HT-29 (cell line): ENCODE data around the gene LCN15. TPM values are rescaled to one million over a fixed set of nuclear protein-coding genes. Genes with fewer than 3 reads are reported as not detected.
"Not testable (repeated sequence)": the region's sequence is repeated elsewhere in the genome, so short reads cannot be mapped to it uniquely, and the experiment has no call there.

Experiments used
- DNase-seq: peaks from one replicate; pipeline ENCODE4 v3.0.0-alpha.2; 2015; ENCODE audit warnings: low spot score
- total RNA-seq: library from RNA; depleted of rRNA; stranded (reverse); fragments of >200 nt; shearing (Covaris generic); gene quantifications from 2 replicates; pipeline ENCODE4 v1.2.3, GENCODE V29; 2014

Gene LCN15
- total RNA-seq, 1 experiment from 2014 or later, result not detected

- DNase-seq, result no peak
Observed at GRCh38 chr9:136794281-136794999, 30.1 kb upstream of the LCN15 start.

DNA sequence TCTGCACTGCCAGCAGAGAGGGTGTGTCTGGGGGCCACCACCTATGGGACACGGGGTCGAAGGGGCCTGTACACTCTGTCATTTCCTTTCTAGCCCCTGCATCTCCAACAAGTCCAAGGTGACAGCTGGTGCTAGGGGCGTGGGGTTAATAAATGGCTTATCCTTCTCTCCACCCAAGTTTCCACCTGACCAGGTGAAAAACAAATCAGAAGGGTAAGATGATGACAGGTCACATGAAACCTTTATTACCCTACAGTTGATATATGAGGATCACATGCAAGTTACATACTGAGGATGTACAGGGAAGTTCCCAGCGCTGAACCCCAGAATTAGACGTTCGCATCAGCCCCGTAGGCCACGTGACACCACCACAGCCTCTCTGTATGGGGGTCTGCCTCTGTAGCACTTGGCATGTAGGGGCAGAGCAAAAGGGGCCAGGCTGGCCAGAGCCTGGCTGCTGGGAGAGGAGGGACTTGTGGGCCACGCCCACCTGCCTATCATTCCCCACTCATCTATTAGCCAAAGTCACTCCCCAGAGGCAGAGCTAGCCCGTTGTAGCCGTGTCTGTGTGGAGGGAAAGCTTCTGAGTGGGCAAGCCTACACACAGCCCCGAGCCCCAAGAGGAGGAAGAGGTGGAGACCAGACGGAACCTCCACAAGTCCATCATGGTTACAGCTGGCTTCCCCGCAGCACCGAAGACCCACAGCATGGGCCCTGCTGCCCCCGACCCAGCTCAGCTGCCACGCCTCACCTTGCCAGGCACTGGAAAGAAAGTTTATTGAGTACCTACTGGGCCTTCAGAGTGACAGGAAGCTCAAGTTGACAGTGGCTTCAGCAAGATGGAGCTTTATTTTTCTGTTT lies 29.0 kb upstream of the LCN15 start:
- no peak for DNase-seq

DNA sequence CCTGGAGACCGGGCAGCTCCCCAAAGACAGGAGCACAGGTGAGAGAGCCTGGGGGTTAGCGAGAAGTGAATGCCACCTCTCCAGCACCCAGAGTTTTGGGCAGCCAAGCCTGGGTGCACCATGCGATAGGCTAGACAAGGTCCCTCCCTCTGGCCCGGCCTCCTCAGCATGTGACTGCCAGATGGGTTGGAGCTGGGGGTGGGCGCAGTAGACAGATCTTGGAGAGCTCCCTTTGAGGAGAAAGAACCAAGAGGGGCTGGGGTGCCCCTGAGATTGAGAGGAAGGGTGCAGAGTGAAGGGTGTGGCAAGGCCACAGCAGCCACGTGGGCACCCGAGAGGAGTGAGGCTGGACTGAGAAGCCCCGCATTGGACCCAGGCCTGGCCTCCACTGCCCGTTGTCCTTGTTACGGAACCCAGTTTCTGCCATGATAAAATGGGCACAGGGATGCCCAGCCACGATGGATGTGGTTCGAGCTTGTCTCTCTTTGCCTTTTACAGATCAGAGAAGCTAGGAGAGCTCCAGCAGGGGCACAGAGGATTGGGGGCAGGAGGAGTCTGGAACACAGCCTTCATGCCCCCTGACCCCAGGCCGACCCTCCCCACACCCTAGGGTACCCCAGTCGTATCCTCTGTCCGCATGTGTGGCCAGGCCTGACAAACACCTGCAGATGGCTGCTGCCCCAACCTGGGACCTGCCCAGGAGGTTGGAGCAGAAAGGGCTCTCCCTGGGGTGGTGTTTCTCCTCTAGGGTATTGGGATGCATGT lies 28.2 kb upstream of the LCN15 start:
- DNase-seq, result no peak

- peak; percentile 84 for DNase-seq
Observed at GRCh38 chr9:136791516-136792276, 27.4 kb upstream of the LCN15 start.

DNA sequence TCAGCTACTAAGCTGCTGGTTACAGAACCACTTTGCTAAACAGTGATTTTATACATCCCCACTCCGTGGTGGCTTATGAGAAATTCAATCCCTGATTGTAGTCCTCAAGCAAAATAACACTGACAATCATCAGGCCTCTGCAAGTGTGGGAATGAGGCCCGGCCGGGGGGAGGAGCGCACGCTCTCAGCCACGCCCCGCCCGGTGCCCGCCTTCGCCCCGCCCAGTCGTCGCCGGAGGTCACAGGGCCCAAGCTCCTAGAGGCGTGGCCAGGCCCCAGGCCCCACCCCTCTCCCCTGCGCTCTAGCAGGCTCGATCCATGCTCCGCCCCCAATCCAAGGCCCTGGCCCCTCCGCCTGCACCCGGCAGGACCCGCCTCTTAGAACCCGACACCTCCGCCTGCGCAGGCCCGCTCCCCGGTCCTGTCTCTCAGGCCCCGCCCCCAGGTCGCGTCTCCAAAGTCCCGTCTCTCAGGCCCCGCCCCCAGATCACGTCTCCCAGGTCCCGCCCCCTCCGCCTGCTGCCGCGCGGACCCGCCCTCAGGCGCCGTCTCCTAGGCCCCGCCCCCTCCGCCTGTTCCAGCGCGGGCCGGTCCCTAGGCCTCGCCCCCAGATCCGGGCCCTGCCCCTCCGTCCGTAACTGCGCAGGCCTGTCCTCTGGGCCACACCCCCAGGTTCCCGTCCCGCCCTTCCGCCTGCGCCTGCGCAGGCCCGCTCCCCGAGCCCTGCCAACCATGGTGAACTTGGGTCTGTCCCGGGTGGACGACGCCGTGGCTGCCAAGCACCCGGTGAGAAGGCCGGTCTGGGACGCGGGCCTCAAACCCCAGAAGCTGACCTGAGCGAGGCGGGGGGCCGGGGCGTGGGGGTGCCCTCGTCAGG lies 26.6 kb upstream of the LCN15 start, which contains the start of gene TMEM141:
TMEM141 (plus strand) TSS at position 705 of the 876 bp plus-strand sequence; CDS start at position 732, 27 bp downstream.
- DNase-seq, result peak; percentile 99

- DNase-seq, result peak; percentile 79
Observed at GRCh38 chr9:136789523-136789937, 25.2 kb upstream of the LCN15 start.

- DNase-seq, result peak; percentile 60
Observed at GRCh38 chr9:136788644-136789522, 24.6 kb upstream of the LCN15 start.

DNA sequence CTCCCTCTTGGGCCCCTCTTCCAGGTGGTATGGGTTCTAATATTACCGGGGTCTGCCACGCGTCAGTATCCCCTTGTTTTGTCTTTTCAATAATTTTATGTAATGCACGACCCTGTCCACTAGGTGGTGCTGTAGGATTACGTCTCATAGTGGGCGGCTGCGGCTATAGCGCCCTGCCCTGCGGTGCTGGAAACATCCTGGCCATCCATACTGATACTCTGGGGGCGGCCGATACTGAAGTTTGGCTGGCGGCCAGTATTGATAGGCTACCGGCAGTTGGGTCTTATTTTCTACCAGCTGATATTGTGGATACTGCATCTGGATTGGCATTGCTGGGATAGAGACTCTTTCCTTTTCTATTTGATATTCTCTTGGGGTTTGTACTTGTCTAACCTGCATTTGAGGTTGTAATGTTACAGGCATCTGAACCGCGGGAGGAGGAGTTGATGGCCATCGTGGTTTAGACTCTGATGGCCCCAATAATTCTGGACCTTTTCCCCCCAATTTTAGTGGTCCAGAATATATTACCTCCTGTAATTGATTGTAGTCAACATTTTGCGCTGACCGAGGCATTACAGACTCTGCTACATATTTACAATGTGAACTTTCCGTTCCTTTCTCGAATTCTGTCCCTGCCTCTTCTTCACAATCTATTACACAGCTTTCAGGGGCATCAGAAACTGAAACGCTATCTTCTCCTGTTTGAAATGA lies 23.5 kb upstream of the LCN15 start:
- DNase-seq, result peak; percentile 91

GRCh38 chr9:136786983-136787382 lies 22.7 kb upstream of the LCN15 start:
- not testable (repeated sequence) for DNase-seq

DNA sequence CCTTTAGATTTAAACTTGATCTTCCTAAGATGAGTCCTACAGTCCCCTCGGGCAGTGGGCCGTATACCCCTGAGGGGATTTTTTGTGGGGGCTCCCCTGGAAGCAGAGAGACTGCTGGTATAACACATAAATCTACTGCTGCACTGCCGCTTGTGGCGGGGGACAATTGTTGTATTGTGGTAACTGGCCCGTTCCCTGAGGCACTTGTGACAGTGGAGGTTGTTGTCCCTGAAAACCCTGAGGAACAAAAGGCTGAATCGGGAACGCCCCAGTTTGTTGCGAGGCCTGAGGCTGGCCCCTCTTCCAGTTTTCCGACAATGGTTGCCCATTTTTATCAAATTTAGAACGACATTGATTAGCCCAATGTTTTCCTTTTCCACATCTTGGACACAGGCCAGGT lies 22.1 kb upstream of the LCN15 start:
- no peak for DNase-seq

GRCh38 chr9:136785565-136786355 lies 21.4 kb upstream of the LCN15 start:
- not testable (repeated sequence) for DNase-seq

GRCh38 chr9:136784997-136785361 lies 20.7 kb upstream of the LCN15 start:
- no peak for DNase-seq

DNA sequence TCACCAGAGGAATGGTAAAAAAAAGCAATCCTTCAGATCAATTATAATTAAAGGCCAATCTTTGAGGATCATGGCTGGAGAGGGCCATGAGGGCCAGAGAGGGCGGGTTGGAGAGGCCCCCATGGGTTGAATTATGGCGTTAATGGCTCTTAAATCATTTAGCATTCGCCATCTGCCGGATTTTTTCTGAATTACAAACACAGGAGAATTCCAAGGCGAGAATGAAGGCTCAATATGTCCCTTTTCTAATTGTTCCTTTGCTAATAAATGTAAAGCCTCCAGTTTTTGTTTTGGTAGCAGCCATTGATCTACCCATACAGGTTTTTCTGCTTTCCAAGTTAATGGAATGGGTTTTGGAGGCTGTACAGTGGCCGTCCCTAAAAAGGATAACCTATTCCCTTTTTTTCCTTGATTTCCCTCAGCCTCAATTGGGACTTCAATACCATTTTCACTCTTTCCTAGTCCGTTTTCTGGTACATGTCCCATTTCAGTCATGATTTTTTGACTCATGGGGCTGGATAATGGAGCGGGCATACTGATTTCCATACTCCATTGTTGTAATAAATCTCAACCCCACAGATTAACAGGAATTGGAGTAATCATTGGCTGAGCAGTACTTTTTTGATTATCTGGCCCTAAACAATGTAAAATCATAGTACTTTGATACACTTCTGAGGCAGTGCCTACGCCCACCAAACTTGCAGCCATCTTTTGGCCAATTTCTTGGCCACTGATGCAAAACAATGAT lies 20.1 kb upstream of the LCN15 start:
- peak; percentile 69 for DNase-seq

GRCh38 chr9:136782452-136782851 lies 18.1 kb upstream of the LCN15 start:
- DNase-seq, result no peak

DNA sequence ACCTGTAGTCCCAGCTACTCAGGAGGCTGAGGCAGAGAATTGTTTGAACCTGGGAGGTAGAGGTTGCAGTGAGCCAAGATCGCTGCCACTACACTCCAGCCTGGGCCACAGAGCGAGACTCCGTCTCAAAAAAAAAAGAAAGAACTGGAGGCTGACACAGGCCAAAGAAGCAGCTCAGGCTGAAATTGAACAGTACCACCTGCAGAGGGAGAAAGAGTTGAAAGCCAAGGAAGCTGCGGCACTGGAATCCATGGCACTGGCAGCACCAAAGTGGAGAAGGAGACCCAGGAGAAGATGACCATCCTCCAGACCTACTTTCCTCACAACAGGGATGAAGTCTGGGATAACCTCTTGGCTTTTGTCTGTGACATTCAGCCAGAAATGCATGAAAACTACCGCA lies 15.5 kb upstream of the LCN15 start:
- DNase-seq, result no peak

DNA sequence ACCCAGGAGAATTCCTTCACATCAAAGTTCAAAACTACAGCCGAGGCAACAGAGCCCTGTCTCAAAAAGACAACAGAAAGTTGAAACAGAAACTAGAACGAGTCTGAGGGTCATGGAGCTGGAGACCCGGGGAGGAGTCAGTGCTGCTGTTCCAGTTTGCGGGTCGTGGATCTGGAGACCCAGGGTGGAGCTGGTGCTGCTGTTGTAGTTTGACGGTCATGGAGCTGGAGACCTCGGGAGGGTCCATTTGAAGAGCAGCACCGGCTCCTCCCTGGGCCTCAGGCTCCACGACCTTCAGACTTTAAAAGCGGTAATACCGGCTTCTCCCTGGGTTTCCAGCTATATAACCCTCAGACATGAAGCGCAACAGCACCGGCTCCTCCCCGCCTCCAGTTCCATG lies 13.0 kb upstream of the LCN15 start:
- DNase-seq, result peak; percentile 80

GRCh38 chr9:136776947-136777346 lies 12.6 kb upstream of the LCN15 start:
- DNase-seq, result no peak
